ENCODE results near the gene IQCN. TPM values are rescaled to one million over a fixed set of nuclear protein-coding genes. Genes with fewer than 3 reads are reported as not detected.

Gene IQCN
- total RNA-seq, 2 experiments from 2014 or later: 0.19 TPM; not detected in 1

DNA sequence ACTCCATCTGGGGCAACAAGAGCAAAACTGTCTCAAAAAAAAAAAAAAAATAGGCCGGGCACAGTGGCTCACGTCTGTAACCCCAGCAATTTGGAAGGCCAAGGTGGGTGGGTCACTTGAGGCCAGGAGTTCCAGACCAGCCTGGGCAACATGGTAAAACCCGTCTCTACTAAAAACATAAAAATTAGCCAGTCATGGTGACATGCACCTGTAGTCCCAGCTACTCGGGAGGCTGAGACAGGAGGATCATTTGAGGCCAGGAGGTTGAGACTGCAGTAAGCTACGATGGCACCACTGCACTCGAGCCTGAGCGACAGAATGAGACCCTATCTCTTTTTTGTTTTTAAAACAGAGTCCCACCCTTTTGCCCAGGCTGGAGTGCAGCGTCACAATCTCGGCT, 3.9 kb downstream of the IQCN start:
- H3K4me3 Mint-ChIP-seq: no peak overlapping the region
- H3K4me1 Mint-ChIP-seq (ENCODE audit: low read depth): peaks cover 11% of the 10 kb centered on the region
- CTCF ChIA-PET: interaction anchor here (0.6 to 1.6 kb wide), 4 partner anchors 15 to 56 kb away, joined by 3 to 9 read pairs (median 4); a partner anchor contains a TSS
- H3K27ac Mint-ChIP-seq: no peak overlapping the region
- H3K27me3 Mint-ChIP-seq (ENCODE audit: low read depth): no peaks in the 10 kb centered on the region
- H3K36me3 Mint-ChIP-seq (ENCODE audit: low read depth): no peaks in the 10 kb centered on the region
- H3K9me3 Mint-ChIP-seq: no peaks in the 10 kb centered on the region
- intact Hi-C loops (cut with micrococcal nuclease): no loop called here
- DNase-seq: no peak

DNA sequence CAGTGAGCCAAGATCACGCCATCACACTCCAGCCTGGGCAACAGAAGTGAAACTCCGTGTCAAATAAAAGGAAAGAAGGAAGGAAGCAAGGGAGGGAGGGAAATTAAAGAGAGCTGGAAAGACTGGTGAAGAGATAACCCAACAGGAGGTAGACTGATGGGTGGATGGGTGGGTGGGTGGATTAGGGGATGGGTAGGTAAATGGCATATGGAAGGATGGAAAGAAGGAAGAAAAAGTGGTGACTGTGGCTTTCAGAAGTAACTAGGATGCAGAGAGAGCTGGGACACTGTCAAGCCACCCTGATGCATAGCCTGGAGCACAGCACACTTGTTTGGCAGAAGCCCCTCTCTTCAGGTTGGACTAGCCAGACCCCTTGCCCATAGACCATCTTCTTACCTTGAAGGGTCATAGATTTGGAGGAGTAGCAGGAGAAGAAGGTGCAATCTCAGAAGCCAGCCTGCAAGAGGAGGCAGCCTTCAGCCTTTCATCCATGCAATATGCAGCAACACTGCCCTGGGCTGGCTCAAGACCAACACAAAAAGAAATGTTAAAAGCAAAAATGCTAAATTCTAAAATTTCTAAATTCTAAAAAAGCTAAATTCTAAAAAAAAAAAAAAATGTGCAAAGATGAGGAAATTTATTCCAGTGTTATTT, 5.1 kb downstream of the IQCN start:
- H3K9me3 Mint-ChIP-seq: no peaks in the 10 kb centered on the region
- H3K27ac Mint-ChIP-seq: no peak overlapping the region
- H3K36me3 Mint-ChIP-seq (ENCODE audit: low read depth): no peaks in the 10 kb centered on the region
- no peaks in the 10 kb centered on the region for H3K27me3 Mint-ChIP-seq (ENCODE audit: low read depth)
- intact Hi-C loops (cut with micrococcal nuclease): no loop called here
- H3K4me1 Mint-ChIP-seq (ENCODE audit: low read depth): no peaks in the 10 kb centered on the region
- no peak for DNase-seq
- no peak overlapping the region for H3K4me3 Mint-ChIP-seq
- CTCF ChIA-PET: interaction anchor here (0.9 to 1.6 kb wide), 5 partner anchors 10 to 63 kb away, joined by 3 to 9 read pairs (median 3); a partner anchor contains a TSS

DNA sequence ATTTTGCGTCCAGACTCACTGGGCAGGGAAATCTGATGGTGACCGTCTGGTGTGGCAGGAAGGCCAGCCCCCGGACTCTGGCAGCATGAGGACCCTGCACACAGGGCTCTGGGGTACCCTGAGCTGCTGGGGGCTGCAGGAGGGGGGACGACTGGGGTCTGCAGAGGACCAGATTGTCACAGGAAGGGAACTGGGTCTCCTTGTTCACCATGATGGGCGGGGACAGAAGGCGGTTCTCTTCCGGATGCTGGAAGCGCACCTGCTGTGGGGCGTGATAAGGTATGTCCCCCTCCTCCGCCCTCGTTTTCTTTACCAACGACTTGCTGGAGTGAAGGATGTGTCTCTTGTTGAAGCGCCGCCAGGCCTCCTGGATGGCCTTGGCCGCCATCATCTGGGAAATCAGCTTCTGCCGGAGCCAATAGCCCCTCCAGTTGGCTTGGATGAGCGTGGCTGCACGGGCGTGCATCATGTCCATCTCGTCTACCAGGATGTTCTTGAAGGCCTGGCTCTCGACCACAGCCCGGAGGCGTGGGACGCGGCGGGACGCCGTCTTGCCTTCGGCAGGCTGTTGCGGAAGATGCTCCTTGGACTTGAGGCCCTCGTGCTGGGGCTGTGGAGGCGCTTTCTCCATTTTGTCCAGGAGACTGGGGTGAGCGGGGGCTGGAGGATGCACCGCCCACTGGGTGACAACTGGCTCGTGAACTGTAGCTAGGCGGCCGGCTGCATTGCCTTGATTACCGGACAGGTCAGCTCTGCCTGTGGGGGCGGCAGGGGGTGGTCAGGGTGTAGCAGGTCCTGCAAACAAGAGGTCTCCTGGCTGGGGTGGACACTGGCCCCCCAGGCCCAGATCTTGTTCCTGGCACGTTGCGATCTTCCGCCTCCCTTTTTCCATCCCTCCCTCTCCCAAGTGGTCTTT, 7.2 kb downstream of the IQCN start:
- Mint-ChIP-seq H3K4me3 (no peak overlapping the region), H3K36me3 (ENCODE audit: low read depth) (no peaks in the 10 kb centered on the region), H3K9me3 (no peaks in the 10 kb centered on the region), H3K27ac (no peak overlapping the region), H3K27me3 (ENCODE audit: low read depth) (no peaks in the 10 kb centered on the region), H3K4me1 (ENCODE audit: low read depth) (no peaks in the 10 kb centered on the region)
- DNase-seq: no peak
- intact Hi-C loops (cut with micrococcal nuclease): no loop called here
- CTCF ChIA-PET: no interaction called here

DNA sequence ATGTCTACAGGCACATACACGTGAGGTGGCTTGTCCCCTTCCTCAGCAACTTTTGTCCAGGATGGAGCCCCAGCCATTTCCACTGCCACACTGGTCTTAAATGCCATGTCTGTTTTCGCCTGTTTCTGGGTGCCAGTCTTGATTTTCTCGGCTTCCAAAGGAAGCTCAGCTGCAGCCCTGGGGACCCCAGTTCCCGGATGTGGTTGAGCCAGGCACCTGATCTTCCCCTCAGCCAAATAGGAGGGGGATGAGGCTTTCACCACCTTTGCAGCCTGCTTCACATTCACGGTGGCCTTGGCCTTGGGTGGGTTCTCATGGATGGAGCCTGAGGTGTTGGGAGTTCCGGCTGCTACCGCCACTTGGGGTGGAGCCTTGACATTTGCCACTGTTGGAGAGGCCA, 8.7 kb downstream of the IQCN start:
- no peak overlapping the region for H3K27ac Mint-ChIP-seq
- no peaks in the 10 kb centered on the region for H3K27me3 Mint-ChIP-seq (ENCODE audit: low read depth)
- CTCF ChIA-PET: no interaction called here
- H3K9me3 Mint-ChIP-seq: no peaks in the 10 kb centered on the region
- no peaks in the 10 kb centered on the region for H3K4me1 Mint-ChIP-seq (ENCODE audit: low read depth)
- DNase-seq: no peak
- no peaks in the 10 kb centered on the region for H3K36me3 Mint-ChIP-seq (ENCODE audit: low read depth)
- no peak overlapping the region for H3K4me3 Mint-ChIP-seq
- intact Hi-C loops (cut with micrococcal nuclease): no loop called here

DNA sequence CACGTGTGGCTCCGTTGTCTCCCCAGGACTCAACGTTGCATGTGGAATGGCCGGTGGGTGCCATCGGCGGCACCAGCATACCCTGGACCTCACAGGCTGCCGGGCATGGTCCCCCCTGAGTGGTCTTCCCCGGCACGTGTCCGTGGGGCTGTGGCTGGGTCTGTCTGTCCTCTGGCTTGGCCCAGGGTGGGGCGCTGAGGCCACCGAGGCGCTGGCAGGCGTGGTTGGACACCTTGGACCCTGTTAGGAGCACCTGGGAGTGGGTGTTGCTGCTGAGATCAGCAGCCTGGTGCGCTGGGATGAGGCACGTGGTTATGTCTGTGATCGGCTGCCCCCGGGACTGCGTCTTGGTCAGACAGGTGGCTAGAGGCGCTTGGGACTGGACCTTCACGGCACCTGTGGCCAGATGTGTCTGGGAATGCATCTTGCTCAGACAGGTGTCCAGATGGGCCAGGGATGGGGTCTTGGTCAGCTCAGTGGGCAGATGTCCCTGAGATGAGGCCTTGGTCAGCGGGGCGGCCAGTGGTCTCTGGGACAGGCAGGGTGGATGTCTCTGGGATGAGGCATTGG, 9.2 kb downstream of the IQCN start:
- H3K4me3 Mint-ChIP-seq: no peak overlapping the region
- CTCF ChIA-PET: no interaction called here
- no peak overlapping the region for H3K27ac Mint-ChIP-seq
- H3K36me3 Mint-ChIP-seq (ENCODE audit: low read depth): no peaks in the 10 kb centered on the region
- no peaks in the 10 kb centered on the region for H3K4me1 Mint-ChIP-seq (ENCODE audit: low read depth)
- no peak for DNase-seq
- intact Hi-C loops (cut with micrococcal nuclease): no loop called here
- H3K9me3 Mint-ChIP-seq: no peaks in the 10 kb centered on the region
- no peaks in the 10 kb centered on the region for H3K27me3 Mint-ChIP-seq (ENCODE audit: low read depth)

DNA sequence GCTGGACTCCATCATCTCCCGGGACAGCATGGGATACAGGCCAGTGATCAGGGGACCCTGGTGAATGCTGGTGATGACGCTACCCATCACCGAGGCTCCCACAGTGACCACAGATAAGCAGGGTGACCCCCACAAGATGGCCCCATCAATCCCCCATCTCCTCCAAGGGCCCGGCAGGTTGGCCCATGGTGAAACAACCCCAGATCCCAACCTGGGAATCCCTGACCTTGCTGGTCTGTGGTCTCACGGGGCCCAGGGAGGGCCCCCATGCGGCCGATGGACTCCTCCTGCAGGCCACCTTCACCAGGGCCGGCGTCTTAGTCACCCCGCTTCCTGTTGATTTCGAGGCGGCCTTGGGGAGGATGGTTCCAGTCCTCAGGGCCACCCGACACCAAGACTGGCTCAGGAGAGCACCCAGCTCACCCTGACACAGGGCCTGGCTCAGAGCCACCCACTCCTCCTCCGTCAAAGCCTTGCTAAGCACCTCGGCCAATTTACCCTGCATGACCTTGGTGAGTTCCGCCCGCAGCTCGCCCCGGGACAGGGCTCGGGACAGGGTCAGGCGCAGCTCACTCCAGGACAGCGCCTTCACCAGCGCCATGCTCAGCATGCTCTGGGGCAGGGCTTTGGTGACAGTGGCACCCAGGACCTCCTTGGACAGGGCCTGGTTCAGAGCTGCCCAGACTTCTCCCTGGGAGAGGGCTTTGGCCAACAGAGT, 10.0 kb downstream of the IQCN start:
- H3K36me3 Mint-ChIP-seq (ENCODE audit: low read depth): no peaks in the 10 kb centered on the region
- no peaks in the 10 kb centered on the region for H3K4me1 Mint-ChIP-seq (ENCODE audit: low read depth)
- no peaks in the 10 kb centered on the region for H3K9me3 Mint-ChIP-seq
- intact Hi-C loops (cut with micrococcal nuclease): no loop called here
- H3K4me3 Mint-ChIP-seq: no peak overlapping the region
- H3K27ac Mint-ChIP-seq: no peak overlapping the region
- H3K27me3 Mint-ChIP-seq (ENCODE audit: low read depth): no peaks in the 10 kb centered on the region
- CTCF ChIA-PET: interaction anchor here (1.3 kb wide), 1 partner anchor 10 kb away, joined by 4 read pairs; no protein-coding TSS in a partner anchor
- no peak for DNase-seq

DNA sequence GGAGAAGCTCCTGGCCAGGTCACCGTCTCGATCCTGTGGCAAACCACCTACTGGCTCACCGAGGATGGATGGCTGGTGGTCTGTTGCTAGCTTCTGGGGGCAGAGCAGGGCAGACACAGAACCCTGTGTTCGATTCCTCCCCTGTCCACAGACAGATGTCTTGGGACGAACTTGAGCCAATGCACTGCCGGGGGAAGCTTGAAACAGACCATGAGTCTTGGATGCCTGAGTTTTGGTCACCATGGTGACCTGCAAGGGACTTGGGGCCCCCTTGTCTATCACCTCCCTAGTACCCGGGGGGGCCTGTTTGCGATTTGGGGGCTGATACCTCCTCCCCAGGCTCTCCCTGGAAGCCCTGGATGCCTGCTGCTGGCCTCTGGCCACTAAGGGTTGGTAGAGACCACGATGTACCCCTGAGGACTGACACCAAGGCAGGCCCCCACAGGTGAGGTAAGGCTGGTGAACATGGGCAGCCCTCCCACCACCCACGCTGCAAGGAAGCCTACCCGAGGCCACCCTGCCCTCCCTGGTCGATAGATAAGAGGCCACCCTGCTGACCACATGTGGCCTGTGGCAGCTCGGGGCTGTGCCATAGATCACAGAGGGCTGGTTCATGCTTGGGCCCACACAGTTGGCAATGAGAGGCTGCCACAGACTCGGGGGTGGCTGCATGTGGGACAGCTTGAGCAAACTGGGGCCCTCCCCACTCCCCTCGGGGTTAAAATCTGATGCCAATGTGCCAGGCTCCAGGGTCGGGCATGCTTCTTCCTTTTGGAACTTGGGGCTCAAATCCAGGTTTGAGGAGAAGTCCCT, 10.7 kb downstream of the IQCN start:
- no peak for DNase-seq
- no peaks in the 10 kb centered on the region for H3K27me3 Mint-ChIP-seq (ENCODE audit: low read depth)
- CTCF ChIA-PET: interaction anchor here (1.0 to 3.5 kb wide), 6 partner anchors 9 to 151 kb away, joined by 3 to 13 read pairs (median 4); no protein-coding TSS in a partner anchor
- no peaks in the 10 kb centered on the region for H3K9me3 Mint-ChIP-seq
- no peaks in the 10 kb centered on the region for H3K4me1 Mint-ChIP-seq (ENCODE audit: low read depth)
- intact Hi-C loops (cut with micrococcal nuclease): no loop called here
- no peaks in the 10 kb centered on the region for H3K36me3 Mint-ChIP-seq (ENCODE audit: low read depth)
- no peak overlapping the region for H3K4me3 Mint-ChIP-seq
- H3K27ac Mint-ChIP-seq: no peak overlapping the region

DNA sequence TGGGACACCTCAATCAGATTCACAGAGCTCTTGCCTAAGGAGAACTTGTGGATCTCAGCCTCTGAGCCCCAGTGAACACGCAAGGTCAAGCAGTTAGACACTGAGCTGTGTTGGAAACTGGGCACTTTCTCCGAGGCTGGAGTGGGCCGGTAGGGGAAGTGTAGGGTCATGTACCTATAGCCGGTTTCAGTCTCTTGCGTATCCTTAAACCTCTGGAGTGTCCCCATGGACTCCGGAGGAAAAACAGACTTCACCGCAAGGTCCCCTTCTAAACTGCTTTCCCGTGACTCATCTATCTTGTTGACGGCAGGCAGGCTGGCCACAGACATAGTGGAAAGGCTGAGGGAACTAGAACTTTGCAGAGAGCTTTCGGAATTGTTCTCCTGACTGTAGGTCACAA, 11.3 kb downstream of the IQCN start:
- DNase-seq: no peak
- Mint-ChIP-seq H3K4me3 (no peak overlapping the region), H3K27me3 (ENCODE audit: low read depth) (no peaks in the 10 kb centered on the region), H3K9me3 (no peaks in the 10 kb centered on the region), H3K27ac (no peak overlapping the region), H3K36me3 (ENCODE audit: low read depth) (no peaks in the 10 kb centered on the region), H3K4me1 (ENCODE audit: low read depth) (no peaks in the 10 kb centered on the region)
- CTCF ChIA-PET: interaction anchor here (1.0 to 3.5 kb wide), 6 partner anchors 9 to 150 kb away, joined by 3 to 13 read pairs (median 4); no protein-coding TSS in a partner anchor
- intact Hi-C loops (cut with micrococcal nuclease): no loop called here

DNA sequence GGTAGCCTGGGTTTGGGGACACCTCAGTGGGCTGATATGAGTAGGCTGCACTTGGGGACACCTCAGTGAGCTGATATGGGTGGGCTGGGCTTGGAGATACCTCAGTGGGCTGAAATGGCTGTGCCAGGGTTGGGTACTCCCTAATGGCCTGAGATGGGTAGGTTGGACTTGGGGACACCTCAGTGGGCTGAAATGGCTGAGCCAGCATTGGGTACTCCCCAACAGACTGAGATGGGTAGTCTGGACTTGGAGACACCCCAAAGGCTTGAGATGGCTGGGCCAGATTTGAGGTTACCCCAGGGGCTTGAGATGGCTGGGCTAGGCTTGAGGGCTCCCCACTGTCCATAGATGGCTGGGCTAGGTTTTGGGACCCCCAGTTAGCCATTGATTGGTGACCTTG, 12.1 kb downstream of the IQCN start:
- CTCF ChIA-PET: interaction anchor here (0.6 to 3.5 kb wide), 6 partner anchors 10 to 149 kb away, joined by 3 to 13 read pairs (median 4); no protein-coding TSS in a partner anchor
- Mint-ChIP-seq H3K27me3 (ENCODE audit: low read depth) (no peaks in the 10 kb centered on the region), H3K9me3 (no peaks in the 10 kb centered on the region), H3K36me3 (ENCODE audit: low read depth) (no peaks in the 10 kb centered on the region), H3K27ac (no peak overlapping the region), H3K4me1 (ENCODE audit: low read depth) (no peaks in the 10 kb centered on the region), H3K4me3 (no peak overlapping the region)
- intact Hi-C loops (cut with micrococcal nuclease): no loop called here
- no peak for DNase-seq

DNA sequence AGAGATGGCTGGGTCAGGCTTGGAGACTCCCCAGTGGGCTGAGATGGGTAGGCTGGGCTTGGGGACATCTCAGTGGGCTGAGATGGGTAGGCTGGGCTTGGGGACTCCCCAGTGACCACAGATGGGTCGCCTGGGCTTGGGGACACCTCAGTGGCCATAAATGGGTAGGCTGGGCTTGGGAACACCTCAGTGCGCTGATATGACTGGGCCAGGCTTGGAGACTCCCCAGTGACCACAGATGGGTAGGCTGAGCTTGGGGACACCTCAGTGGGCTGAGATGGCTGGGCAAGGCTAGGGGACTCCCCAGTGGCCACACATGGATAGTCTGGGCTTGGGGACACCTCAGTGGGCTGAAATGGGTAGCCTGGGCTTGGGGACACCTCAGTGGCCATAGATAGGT, 12.8 kb downstream of the IQCN start:
- Mint-ChIP-seq H3K27me3 (ENCODE audit: low read depth) (no peaks in the 10 kb centered on the region), H3K36me3 (ENCODE audit: low read depth) (no peaks in the 10 kb centered on the region), H3K27ac (no peak overlapping the region), H3K4me3 (no peak overlapping the region), H3K9me3 (no peaks in the 10 kb centered on the region), H3K4me1 (ENCODE audit: low read depth) (no peaks in the 10 kb centered on the region)
- CTCF ChIA-PET: interaction anchor here (0.6 to 3.5 kb wide), 6 partner anchors 9 to 67 kb away, joined by 3 to 13 read pairs (median 4); no protein-coding TSS in a partner anchor
- intact Hi-C loops (cut with micrococcal nuclease): no loop called here
- DNase-seq: no peak

DNA sequence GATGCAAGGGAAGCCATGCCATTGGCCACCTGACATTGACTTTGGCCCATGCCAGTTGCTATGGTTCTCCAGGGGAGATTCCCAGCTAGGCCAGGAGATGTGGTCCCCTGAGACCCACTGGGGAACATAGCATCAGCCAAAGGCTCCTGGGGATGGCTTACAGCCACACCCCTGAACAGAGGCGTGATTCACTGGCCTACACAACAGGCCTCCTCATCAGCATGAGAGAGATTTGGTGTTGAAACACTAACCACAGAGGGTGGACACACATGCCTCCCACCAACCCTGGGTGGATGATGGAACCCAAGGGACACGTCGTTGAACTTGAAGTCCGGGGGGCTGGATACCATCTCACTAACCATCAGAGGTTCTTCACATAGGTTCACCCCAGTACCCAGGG, 14.4 kb downstream of the IQCN start:
- no peak overlapping the region for H3K4me3 Mint-ChIP-seq
- H3K36me3 Mint-ChIP-seq (ENCODE audit: low read depth): no peaks in the 10 kb centered on the region
- intact Hi-C loops (cut with micrococcal nuclease): no loop called here
- CTCF ChIA-PET: interaction anchor here (1.2 to 1.7 kb wide), 2 partner anchors 19 to 69 kb away, joined by 5 to 6 read pairs; no protein-coding TSS in a partner anchor
- no peak for DNase-seq
- H3K9me3 Mint-ChIP-seq: no peaks in the 10 kb centered on the region
- no peaks in the 10 kb centered on the region for H3K4me1 Mint-ChIP-seq (ENCODE audit: low read depth)
- H3K27ac Mint-ChIP-seq: no peak overlapping the region
- peaks cover 3% of the 10 kb centered on the region for H3K27me3 Mint-ChIP-seq (ENCODE audit: low read depth)
